Stimulated activated naive CD4-positive, alpha-beta T cell (primary cell): Measurements from ENCODE around the gene TUBB.
"Not testable (repeated sequence)": the region's sequence is repeated elsewhere in the genome, so short reads cannot be mapped to it uniquely, and the experiment has no call there.

Source experiments
- DNase-seq, 6 experiments: peaks; one replicate each; lab custom pipeline; 2025; lab: John Stamatoyannopoulos, UW

Gene TUBB

DNA sequence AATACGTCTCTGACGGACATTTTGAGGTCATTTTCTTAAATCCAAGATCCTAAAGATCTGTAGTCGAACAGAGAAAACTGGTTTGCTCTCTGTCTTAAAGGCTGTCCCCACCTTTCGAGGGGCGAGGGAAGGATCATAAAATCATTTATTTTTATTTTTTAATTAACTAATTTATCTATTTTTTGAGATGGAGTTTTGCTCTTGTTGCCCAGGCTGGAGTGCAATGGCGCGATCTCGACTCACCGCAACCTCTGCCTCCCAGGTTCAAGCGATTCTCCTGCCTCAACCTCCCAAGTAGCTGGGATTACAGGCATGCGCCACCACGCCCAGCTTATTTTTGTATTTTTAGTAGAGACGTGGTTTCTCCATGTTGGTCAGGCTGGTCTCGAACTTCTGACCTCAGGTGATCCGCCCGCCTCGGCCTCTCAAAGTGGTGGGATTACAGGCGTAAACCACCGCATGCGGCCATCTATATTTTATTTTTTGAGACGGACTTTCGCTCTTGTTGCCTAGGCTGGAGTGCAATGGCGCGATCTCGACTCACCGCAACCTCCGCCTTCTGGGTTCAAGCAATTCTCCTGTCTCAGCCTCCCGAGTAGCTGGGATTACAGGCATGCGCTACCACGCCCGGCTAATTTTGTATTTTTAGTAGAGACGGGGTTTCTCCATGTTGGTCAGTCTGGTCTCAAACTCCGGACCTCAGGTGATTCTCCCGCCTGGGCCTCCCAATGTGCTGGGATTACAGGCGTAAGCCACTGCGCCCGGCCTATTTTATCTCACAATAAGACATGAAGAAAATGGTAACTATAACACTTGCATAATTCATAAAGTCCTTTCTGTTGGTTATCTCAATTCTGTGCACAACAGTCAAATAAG is 2.1 kb upstream of the TUBB start:
- DNase-seq = not testable (repeated sequence)

GRCh38 chr6:30719356-30719755 is 796 bp upstream of the TUBB start:
- peak in 1 of 6 experiments; percentile 10 for DNase-seq

GRCh38 chr6:30720738-30721197 is 616 bp downstream of the TUBB start:
- peak in 4 of 6 experiments; percentile 20 to 68 (median 49) for DNase-seq

- DNase-seq = peak; percentile 91 to 97 (median 95)
Observed at GRCh38 chr6:30721198-30722024, 1.3 kb downstream of the TUBB start.

- DNase-seq = peak in 1 of 6 experiments; percentile 56
Observed at GRCh38 chr6:30722025-30722279, 1.8 kb downstream of the TUBB start.

- peak; percentile 64 to 91 (median 76) for DNase-seq
Observed at GRCh38 chr6:30722280-30723112, 2.3 kb downstream of the TUBB start.

- not testable (repeated sequence) for DNase-seq
Observed at GRCh38 chr6:30723159-30723842, 3.1 kb downstream of the TUBB start.

DNA sequence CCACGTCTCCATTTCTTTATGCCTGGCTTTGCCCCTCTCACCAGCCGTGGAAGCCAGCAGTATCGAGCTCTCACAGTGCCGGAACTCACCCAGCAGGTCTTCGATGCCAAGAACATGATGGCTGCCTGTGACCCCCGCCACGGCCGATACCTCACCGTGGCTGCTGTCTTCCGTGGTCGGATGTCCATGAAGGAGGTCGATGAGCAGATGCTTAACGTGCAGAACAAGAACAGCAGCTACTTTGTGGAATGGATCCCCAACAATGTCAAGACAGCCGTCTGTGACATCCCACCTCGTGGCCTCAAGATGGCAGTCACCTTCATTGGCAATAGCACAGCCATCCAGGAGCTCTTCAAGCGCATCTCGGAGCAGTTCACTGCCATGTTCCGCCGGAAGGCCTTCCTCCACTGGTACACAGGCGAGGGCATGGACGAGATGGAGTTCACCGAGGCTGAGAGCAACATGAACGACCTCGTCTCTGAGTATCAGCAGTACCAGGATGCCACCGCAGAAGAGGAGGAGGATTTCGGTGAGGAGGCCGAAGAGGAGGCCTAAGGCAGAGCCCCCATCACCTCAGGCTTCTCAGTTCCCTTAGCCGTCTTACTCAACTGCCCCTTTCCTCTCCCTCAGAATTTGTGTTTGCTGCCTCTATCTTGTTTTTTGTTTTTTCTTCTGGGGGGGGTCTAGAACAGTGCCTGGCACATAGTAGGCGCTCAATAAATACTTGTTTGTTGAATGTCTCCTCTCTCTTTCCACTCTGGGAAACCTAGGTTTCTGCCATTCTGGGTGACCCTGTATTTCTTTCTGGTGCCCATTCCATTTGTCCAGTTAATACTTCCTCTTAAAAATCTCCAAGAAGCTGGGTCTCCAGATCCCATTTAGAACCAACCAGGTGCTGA is 3.9 kb downstream of the TUBB start:
- peak in 1 of 6 experiments; percentile 4 for DNase-seq

GRCh38 chr6:30724906-30725667 is 4.9 kb downstream of the TUBB start:
- no peak for DNase-seq

DNA sequence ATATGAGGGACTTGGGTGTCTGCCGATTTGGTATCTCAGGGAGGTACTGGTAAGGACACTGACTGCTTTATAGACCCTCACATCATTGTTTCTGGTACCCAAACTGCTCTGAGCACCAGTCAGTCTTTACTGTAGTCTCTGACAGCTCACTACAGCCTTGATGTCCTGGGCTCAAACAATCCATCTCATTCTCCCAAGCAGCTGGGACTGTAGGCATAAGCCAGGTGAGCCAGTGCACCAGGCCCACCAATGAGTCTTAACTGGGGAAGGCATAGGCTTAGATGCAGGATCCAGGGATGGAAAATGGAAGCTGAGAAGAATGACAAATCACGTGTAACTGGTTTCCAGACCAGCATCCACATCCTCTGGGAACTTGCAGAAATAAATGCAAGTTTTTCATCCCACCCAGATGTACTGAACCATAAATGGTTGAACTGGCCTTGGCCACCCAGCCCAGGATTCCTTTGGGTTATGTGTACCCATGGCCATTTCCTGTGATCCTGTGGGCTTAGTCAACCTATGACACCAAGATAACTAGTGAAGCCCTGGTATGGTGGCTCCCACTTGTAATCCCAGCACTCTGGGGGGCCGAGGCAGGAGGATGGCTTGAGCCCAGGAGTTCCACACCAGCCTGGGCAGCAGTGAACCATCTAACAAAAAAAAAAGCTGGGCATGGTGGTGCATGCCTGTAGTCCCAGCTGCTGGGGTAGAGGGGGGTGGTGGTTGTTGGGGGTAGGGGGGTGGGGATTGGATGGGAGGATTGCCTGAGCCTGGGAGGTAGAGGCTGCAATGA is 5.8 kb downstream of the TUBB start:
- no peak for DNase-seq

DNA sequence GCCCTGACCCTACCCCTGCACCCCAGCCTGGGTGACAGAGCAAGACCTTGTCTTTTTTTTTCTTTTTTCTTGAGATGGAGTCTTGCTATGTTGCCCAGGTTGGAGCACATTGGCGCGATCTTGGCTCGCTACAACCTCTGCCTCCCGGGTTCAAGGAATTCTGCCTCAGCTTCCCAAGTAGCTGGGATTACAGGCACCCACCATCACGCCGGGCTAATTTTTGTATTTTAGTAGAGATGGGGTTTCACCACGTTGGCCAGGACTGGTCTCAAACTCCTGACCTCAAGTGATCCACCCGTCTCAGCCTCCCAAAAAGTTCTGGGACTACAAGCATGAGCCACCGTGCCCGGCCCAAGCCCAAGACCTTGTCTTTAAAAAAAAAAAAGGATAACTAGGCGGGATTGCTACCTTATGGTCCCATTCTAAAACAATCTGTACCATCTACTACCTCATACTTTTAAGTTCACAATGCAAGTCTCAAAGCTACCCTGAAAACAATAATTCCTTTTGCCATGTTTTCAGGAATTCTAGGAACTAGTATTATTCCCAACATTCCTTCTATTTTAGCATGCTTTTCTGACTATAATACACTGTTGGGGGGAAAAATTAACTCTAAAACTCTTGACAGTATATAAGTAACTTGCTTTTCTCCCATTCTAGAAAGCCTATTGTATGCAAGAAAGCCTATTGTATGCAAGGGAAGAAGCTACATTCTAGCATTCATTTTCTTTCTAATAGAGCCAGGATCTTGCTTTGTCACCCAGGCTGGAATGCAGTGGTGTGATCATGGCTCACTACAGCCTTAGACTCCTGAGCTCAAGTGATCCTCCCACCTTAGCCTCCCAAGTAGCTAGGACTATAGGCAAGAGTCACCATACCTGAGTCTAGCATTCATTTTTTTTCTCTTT is 6.6 kb downstream of the TUBB start:
- DNase-seq = no peak

- DNase-seq = no peak
Observed at GRCh38 chr6:30727920-30728553, 7.9 kb downstream of the TUBB start.

- peak; percentile 62 to 82 (median 78) for DNase-seq
Observed at GRCh38 chr6:30730601-30731435, 10.7 kb downstream of the TUBB start.

GRCh38 chr6:30732237-30732943 is 12.2 kb downstream of the TUBB start:
- no peak for DNase-seq

- peak in 1 of 6 experiments; percentile 20 for DNase-seq
Observed at GRCh38 chr6:30735668-30736314, 15.6 kb downstream of the TUBB start.
